Stimulated activated CD4-positive, alpha-beta T cell treated with anti-CD3 and anti-CD28 coated beads, Interleukin-2, amount 100 ng/mL, for 4 hours (primary cell): Measurements from ENCODE around the gene PARP14.
"Not testable (repeated sequence)": the region's sequence is repeated elsewhere in the genome, so short reads cannot be mapped to it uniquely, and the experiment has no call there.

Experiments used
- DNase-seq: peaks from one replicate; pipeline ENCODE4 v3.0.0-alpha.2; 2020; ENCODE audit warnings: low read depth

Gene PARP14, protein sequence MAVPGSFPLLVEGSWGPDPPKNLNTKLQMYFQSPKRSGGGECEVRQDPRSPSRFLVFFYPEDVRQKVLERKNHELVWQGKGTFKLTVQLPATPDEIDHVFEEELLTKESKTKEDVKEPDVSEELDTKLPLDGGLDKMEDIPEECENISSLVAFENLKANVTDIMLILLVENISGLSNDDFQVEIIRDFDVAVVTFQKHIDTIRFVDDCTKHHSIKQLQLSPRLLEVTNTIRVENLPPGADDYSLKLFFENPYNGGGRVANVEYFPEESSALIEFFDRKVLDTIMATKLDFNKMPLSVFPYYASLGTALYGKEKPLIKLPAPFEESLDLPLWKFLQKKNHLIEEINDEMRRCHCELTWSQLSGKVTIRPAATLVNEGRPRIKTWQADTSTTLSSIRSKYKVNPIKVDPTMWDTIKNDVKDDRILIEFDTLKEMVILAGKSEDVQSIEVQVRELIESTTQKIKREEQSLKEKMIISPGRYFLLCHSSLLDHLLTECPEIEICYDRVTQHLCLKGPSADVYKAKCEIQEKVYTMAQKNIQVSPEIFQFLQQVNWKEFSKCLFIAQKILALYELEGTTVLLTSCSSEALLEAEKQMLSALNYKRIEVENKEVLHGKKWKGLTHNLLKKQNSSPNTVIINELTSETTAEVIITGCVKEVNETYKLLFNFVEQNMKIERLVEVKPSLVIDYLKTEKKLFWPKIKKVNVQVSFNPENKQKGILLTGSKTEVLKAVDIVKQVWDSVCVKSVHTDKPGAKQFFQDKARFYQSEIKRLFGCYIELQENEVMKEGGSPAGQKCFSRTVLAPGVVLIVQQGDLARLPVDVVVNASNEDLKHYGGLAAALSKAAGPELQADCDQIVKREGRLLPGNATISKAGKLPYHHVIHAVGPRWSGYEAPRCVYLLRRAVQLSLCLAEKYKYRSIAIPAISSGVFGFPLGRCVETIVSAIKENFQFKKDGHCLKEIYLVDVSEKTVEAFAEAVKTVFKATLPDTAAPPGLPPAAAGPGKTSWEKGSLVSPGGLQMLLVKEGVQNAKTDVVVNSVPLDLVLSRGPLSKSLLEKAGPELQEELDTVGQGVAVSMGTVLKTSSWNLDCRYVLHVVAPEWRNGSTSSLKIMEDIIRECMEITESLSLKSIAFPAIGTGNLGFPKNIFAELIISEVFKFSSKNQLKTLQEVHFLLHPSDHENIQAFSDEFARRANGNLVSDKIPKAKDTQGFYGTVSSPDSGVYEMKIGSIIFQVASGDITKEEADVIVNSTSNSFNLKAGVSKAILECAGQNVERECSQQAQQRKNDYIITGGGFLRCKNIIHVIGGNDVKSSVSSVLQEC (N-terminal part only)

DNA sequence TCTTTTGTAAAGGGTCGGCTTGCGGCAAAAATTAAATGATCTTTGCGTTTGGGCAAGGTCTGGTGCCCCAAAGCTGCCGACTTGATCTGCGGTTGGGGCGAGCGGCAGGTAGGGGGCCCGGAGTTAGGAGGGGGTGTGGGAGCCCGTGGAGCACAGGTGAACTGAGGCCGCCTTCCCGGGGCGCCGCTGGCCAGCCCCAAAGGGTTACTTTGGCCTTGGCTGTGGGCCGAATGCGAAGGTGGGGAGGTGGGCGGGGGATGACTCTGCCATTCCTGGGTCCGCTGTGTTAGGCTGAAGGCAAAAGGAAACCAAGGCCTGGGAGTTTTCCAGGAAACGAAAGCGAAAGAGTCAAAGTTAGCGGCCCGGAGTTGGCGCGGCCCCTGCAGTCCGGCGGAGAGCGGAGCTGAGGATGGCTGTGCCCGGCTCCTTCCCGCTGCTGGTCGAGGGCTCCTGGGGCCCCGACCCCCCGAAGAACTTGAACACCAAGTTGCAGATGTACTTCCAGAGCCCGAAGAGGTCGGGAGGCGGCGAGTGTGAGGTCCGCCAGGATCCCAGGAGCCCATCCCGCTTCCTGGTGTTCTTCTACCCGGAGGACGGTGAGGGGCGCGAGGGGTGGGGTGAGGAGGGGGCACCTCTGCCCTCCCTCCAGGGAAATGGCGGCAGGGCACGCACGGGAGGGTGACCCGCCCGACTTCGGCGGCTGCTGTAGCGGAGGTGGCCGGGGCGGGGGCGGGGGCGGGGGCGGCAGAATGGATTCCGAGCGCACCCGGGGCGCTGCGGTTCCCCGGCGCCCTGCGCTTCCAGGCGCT, at the start of gene PARP14:
Gene PARP14 (plus strand): TSS at position 365 of the 809 bp plus-strand sequence. CDS start 45 bp downstream, at position 410.
- peak; percentile 68 for DNase-seq

DNA sequence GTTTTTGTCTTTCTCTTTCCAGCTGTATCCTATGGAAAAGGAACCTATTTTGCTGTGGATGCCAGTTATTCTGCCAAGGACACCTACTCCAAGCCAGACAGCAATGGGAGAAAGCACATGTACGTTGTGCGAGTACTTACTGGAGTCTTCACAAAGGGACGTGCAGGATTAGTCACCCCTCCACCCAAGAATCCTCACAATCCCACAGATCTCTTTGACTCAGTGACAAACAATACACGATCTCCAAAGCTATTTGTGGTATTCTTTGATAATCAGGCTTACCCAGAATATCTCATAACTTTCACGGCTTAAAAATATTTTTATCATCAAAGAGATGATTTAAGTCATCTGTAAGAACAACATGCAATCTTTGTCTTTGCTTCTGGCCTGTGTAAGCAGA, 44.9 kb upstream of the PARP14 start:
- no peak for DNase-seq

DNA sequence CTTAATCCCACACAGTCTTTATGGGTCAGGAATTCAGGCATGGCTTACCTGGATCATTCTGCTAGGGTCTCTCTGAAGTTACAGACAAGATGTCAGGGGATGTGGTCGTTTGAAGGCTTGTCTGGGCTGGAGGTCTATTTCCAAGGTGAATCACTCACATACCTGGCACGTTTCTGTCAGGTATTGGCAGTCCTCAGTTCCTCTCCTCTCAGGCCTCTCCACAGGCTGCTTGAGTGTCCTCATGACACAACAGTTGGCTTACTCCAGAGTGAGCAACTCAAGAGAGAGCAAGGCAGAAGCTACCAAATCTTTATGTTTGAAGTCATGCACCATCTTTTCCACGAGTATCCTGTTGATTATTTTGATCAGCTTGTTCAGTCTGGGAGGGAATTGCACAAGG, 43.9 kb upstream of the PARP14 start:
- no peak for DNase-seq

DNA sequence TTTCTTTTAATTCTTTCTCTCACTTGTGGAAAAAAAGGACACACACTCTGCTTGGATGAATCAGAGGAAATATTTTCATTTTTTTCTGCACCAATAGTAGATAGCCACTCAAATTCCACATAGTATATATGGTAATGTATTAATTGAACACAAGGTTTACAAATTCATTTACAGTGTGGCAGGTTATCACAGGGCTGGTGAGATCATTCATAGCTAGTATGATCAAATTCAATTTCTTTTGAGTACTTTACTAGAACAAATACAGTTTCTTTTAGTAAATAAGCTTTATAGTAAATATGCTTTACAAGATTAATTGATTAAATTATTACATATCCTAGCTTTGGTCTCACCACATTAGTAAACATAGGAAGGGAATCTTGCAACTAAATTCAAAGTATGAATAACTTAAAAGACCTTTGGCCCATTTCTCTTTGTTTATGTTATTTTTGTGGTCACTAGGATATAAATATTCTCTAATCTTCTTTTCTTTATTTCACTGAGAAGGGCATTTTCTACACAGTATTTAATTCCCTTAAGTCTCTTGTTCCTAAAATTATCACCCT, 40.1 kb upstream of the PARP14 start:
- DNase-seq, result no peak

DNA sequence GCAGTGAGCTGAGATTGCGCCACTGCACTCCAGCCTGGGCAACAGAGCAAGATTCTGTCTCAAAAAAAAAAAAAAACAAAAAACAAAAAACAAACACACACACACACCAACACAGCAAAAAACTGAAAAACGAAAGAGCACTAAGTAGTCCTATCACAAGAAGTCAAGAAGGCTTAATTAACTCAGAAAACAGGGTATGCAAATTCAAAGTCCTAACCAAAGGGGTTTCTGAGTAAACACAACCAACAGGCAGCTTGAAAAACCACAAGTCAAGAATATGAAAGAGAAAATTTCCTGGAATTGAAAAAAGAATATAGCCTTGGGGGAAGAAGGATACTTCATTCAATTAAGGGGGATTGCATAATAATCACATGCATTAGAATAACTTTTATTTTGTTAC, 37.7 kb upstream of the PARP14 start:
- no peak for DNase-seq

DNA sequence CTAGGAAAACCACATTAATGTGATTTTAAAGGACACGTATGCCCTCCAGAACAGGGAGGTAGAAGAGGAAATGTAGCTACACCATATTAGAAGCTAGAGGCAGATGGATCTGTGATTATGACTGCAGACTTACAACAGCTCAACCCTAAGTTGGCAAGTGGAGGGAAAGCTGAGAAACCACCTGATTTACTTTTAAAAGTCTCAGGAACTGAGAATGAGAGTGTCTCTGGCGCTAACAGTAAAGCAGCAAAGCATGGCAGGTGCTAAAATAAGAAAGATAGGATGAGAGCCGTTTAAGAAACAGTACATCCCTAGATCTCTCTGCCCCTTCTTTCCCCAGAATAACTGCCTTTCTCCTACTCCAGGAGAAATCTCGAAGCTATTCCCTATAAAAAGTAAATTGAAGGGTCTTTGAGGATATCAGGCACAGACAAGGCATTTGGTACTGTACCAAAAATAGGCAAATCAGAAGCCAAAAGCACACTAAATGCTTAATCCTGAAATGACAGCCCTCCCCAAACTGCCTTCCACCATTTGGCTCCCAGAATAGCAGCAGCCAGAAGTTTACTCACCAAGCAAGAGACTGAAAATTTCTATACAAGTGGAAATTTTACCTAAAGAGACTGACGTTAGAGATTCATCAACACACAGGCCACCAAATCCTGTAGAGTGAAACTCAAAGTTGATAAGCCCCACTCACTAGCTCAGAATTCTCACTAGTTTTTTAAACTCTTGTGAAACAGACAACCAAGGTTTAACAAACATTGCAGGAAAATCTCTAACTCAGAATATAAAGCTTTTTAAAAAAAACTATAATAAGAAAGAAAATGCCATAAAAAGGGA, 34.3 kb upstream of the PARP14 start:
- DNase-seq, result no peak

DNA sequence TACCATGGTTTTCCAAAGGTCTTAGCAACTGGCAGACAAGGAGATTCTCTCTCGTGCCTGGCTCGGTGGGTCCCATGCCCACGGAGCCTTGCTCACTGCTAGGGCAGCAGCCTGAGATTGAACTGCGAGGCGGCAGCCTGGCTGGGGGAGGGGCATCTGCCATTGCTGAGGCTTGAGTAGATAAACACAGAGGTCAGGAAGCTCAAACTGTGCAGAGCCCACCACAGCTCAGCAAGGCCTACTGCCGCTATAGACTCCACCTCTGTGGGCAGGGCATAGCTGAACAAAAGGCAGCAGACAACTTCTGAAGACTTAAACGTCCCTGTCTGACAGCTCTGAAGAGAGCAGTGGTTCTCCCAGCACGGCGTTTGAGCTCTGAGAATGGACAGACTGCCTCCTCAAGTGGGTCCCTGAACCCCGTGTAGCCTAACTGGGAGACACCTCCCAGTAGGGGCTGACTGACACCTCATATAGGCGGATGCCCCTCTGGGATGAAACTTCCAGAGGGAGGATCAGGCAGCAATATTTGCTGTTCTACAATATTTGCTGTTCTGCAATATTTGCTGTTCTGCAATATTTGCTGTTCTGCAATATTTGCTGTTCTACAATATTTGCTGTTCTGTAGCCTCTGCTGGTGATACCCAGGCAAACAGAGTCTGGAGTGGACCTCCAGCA, 29.3 kb upstream of the PARP14 start:
- not testable (repeated sequence) for DNase-seq

DNA sequence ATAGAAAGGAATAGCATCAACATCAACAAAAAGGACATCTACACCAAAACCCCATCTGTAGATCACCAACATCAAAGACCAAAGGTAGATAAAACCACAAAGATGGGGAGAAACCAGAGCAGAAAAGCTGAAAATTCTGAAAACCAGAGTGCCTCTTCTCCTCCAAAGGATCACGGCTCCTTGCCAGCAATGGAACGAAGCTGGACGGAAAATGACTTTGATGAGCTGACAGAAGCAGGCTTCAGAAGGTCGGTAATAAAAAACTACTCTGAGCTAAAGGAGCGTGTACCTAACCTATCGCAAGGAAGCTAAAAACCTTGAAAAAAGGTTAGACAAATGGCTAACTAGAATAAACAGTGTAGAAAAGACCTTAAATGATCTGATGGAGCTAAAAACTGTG, 28.7 kb upstream of the PARP14 start:
- DNase-seq, result not testable (repeated sequence)

DNA sequence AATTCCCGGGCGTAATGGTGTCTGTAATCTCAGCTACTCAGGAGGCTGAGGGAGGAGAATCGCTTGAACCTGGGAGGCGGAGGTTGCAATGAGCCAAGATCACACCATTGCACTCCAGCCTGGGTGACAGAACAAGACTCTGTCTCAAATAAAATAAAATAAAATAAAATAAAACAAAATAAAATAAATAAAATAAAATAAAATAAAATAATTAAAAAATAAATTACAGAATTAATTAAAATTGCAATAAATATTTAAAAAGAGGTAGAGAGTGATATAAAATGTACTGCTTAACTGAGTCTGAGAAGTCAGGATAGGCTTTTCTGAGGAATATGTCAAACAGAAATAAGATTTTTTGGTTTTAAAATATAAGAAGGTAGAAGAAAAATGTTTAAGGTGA, 22.3 kb upstream of the PARP14 start:
- not testable (repeated sequence) for DNase-seq

DNA sequence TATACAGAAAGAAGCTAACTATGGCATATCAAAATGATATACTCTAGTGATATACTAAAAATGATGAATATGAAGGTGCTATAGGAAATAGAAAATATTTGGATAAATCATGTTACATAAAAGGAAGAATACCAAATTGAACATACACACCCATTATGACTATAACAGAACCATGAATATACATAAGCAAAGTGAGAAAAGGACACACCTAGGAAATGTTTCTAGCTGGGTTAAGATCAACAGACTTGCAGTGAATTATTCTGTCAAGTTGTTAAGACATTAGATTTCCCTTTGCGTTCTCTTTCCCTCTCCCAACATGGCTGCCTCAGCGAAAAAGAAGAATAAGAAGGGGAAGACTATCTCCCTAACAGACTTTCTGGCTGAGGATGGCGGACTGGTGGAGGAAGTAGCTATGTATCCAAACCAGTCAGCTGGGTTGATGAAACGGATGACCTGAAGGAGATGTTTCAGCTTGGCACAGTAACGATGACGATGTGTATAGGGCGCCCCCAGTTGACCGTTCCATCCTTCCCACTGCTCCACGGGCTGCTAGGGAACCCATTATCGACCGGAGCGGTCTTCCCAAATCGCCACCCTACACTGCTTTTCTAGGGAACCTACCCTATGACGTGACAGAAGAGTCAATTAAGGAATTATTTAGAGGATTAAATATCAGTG, 20.2 kb upstream of the PARP14 start:
- DNase-seq, result no peak

DNA sequence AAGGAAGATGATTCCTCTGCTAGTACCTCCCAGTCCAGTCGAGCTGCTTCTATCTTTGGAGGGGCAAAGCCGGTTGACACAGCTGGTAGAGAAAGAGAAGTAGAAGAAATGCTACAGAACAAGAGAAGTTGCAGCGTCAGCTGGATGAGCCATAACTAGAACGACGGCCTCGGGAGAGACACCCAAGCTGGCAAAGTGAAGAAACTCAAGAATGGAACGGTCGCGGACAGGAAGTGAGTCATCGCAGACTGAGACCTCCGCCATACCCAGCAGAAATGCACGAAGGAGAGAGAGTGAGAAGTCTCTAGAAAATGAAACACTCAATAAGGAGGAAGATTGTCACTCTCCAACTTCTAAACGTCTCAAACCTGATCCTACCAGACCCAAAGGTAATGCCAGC, 19.0 kb upstream of the PARP14 start:
- no peak for DNase-seq

DNA sequence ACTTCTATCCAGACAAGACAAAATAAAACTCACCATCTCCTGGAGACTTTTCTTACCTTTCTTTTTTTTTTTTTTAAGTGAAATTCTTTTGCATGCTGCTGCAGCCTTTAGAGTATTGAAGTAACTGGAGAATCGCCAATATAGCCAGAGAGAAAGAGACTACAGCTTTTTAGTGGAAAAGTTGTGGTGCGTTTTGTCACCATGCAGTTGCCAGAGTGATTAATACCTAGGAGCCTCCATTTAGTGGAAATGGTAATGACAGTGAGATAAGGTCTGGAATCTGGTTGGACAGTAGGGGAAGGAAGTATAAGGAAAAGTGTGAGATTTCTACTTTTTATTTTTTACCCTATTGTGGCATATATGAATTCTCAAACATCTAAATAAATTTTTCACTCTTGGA, 18.1 kb upstream of the PARP14 start:
- no peak for DNase-seq

DNA sequence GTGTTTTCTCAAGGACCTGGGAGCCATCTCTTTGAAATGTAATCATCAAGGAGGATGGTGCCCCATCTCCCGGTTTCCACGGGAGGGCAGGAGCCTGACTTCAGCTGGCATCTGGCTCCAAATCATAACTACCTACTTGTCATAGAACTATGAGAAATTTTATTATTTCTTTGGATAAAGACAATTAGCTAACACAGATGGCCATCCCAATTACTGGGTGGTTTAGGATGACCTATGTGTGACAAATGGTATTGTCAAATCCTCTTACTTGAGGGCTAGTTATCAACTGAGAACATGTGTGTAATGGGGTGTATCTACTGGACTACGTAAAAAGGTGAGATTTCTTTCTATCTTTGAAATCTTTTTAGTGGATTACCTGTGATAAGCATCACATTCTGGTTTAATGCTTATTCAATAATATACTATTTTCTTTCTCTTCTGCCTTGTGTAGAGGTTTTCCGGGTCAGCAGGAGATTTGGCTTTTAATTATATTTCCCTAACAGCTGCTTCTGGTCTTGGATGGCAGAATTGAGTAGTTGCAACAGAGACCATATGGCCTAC, 15.3 kb upstream of the PARP14 start:
- DNase-seq, result no peak

DNA sequence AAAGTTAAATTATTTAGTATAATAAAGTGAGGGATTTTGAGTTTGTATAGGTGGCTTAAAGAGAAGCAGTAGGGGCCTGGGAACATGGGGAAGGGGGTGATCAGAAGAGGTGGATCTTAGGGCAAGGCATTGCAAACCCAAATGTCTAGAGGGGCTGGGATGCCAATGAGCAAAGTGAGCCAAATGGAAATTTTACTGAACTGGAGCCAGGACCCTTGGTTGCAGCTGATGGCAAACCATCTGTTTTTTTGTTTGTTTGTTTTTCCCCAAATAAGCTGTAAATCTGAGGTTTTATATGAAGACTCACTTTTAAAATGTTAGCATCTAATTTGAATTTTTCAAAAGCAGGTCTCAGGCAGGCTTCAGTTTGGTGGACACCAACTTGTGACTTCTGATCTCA, 14.8 kb upstream of the PARP14 start:
- no peak for DNase-seq

DNA sequence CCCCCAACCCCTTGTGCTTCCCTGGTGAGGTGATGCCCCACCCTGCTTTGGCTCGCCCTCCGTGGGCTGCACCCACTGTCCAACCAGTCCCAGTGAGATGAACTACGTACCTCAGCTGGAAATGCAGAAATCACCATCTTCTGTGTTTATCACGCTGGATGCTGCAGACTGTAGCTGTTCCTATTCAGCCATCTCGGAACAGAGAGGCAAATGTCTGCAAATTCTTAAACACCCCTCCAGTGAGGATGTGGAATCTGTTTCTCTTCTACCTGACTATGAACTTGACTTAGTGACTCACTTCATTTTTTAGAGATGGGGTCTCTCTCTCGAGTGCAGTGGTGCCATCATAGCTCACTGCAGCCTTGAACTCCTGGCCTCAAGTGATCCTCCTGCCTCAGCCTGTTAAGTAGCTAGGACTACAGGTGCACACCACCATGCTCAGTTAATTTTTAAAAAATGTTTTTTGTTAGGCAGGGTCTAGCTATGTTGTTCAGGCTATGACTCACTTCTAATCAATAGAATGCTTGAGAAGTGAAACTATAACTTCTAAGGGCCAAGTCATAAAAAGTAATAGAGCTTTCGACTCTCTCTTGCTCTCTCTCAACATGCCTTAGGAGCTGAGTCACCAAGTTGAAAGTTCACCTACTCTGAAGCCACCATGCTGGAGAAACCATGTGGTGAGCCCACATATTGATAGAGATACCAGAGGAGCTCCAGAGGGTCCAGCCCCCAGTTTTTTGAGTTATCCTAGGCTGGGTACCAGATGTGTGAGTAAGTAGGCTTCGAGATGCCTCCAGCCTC, 11.5 kb upstream of the PARP14 start:
- no peak for DNase-seq

DNA sequence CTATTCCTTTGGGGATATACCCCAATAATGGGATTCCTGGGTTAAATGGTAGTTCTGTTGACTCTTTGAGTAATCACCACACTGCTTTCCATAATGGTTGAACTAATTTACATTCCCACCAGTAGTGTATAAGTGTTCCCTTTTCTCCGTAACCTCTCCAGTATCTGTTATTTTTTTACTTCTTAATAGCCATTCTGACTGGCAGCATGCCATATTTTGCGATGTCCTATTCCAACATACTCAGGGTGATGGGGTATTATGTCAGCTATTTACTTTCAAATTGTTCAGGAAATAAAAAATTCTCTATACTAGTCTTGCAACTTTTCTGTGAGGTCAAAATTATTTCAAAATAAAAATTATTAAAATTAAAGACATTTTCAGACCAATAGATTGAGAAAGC, 9.1 kb upstream of the PARP14 start:
- no peak for DNase-seq

DNA sequence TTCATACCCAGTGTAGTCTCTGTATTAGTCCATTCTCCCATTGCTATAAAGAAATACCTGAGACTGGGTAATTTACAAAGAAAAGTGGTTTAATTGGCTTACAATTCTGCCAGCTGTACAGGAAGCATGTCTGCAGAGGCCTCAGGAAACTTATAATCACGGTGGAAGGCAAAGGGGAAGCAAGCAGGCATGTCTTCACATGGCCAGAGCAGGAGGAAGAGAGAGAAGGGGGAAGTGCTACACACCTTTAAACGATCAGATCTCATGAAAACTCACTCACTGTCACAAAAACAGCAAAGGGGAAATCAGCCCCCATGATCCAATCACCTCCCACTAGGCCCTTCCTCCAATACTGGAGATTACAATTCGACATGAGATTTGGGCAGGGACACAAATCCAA, 6.3 kb upstream of the PARP14 start:
- DNase-seq, result no peak

DNA sequence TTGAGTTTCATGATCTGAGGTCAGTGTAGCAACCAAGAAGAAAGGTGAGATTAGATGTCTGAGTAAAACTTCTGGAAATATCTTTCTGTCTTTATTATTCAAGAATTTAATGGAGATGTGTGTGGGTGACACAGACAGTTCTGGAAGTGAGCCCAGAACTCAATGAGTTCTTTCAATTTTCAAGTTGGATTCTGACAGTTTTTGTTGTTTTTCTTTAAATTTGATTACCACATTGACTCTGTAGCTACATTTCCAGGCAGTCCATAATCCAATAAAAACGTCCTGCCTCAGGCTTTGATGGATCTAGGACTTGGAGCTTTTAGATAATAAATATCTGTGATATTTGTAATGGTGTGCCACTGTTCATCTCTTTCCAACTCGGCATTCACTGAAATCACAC, 3.9 kb upstream of the PARP14 start:
- no peak for DNase-seq
